ENCODE data around the gene SDK2.
"Not testable (repeated sequence)": the region's sequence is repeated elsewhere in the genome, so short reads cannot be mapped to it uniquely, and the experiment has no call there.

The SDK2 gene

DNA sequence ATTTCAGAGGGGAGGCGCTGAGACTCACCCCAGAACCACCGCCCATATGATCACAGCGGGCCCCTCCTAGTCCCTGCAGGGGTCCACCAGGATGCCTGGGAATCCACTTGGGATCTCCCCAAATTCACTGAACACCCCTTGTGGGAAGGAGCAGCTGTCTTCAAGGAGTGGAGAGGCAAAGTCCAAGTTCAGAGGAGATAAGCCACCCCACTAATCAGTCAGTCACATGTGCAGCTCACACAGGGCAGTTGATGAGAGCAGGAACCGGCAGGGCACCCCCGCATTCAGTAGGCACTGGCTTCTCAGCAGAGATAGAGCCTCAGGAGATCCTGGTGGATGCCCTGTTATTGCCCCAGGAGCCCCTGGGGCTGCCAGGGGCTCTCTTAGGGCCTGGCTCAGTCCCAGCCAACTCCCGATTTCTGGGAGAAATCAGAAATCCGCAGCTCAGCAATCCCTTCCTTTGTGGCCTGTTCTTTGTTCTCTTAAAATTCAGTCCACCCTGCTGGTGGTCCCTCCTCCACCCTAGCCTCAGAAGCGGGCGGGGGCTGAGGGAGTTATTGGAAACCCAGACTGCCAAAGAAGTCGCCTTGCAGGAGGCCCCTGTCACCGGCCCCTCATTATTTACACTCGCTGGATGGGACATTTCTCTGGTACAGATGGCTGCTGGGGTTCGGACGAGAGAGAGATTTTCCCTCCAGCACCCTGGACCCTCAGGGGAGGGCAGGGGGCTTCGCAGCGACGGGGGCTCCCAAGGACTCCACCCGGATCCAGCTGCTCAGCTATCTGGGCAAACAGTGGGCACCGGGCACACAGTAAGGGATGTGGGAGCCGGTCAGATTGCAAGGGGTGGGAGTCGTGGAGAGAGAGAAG lies 334.3 kb downstream of the SDK2 start:
- DNase-seq: no peak

DNA sequence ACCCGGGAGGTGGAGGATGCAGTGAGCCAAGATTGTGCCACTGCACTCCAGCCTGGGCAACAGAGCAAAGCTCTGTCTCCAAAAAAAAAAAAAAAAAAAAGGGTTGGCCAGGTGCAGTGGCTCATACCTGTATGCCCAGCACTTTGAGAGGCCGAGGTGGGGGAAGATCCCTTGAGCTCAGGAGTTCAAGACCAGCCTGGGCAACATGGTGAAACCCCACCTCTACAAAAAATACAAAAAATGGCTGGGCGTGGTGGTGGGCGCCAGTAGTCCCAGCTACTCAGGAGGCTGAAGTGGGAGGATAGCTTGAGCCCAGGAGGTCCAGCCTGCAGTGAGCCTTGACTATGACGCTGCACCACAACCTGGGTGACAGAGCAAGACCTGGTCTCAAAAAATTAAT lies 335.3 kb downstream of the SDK2 start:
- not testable (repeated sequence) for DNase-seq

DNA sequence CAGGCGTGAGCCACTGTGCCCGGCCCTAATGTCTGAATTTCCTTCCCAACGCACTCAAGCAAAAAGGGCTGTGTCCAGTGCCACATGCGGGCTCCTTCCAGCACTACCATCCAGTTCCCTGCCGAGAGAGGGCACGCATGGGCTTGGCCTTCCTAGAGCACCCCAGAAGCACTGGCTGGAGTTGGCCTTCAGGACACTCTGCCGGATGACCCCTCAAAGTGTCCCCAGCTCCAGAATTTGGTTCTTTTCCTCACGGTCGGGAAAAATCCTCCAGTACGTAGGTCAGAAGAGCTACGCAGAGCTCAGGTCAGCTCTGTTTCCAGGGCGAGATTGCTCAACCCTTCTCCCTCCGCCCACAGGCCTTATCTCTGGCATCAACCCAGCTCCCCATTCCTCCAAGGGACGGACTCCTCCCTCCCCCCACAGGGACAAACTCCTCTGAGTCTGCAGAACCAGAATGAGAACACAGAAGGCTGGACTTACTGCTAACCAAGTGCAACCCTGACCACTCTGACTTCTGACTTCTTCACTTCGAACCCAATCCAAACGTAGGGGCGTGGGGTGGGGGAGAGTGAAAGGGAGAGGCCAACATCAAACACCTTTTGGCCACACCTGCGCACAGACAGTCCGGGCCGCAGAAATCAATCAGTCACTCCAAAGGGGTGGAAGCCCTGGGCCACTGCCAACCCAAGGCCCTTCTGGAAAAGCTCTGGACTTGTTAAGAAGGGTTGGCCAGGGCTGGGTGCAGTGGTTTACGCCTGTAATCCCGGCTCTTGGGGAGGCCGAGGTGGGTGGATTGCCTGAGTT lies 336.0 kb downstream of the SDK2 start:
- DNase-seq: no peak

DNA sequence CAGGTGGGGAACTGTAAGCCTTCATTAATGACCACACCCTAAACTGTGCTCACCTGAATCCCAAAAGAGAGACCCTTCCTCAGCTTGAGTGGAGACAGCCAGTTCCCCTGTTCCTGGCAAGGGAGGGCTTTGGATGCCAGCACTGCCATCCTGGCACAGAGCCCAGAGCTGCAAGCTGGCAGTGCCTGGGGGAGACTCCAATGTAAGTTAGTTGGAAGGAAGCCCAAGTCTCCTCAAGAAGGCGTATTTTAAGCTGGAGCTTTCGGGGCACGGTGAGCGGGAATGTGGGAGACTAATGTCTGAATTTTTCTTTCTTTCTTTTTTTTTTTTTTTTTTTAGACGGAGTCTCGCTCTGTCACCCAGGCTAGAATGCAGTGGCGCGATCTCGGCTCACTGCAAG lies 337.1 kb downstream of the SDK2 start:
- no peak for DNase-seq

DNA sequence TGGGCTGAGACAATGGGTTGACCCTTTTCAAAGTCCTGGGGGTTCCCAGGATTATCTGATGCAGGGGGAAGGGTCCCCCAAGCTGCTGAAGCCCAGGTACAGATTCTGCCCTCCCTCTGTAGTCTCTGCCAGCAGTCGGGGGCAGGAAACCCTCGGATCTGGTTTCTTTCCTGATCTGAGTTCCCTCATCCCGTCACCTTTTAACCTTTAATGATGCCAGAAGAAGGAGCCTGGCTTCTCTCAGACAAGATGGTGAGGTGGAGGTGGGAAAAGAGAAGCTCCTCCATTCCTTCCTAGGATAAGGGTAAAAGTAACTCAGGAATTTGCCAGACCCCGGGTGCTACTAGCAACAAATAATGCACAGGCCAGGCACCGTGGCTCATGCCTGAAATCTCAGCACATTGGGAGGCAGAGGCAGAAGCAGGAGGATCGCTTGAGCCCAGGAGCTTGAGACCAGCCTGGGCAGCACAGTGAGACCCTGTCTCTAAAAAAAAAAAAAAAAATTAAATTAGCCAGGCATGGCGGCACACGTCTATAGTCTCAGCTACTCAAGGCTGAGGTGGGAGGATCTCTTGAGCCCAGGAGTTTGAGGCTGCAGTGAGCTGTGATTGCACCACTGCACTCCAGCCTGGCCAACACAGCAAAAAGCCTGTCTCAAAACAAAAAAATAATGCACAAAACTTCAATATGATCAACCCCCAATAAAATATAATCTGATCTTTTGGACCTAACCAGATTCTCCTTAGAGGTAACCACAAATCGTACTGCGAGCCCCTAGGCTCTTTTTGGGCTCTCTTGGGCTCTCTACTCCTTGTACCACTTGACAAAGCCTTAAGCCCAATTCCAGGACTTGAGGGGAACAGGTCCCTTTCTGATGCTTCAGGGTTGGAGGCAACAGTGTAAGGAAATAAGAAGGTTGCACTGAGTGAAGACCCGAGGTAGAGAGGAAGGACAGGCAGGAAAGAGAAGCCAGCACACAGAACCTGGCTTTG lies 338.1 kb downstream of the SDK2 start:
- DNase-seq: no peak

DNA sequence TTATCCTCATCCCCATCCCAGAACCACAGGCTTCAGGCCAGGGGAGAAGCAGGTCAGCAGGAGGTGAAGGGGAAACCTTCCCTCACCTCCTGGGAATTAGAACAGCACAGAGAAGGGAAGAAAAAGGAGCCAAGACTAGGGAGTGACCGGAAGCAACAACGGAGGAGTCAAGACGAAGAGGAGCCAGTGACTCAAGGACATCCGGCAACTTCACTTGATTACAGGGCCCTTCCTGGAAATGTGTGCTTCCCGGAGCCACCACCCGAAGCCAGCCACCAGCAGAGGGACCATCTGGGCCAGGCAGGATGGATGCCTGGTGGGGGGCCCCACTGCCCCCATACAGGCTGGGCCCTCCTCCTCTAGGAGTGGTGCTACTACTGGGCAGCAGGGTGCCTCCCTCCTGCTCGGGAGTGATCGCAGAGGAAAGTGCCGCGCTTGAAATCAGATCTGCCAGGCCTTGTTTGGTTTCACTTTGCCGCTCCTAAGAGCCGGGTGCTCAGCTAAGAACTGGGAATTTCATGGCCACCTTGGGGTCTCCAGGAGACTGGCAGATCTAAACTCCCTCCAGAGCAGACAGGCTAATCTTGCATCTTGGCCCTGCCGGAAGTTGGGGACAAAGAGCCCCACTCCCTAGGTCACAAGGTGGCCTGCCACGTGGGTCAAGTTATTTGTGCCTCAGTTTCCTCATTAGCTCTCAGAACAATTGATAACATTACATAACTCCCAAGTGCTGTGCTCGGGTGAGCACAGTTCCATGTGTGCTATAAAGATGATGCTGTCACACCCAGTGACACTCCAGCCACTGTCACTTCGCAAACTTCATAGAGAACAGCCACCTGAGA lies 339.1 kb downstream of the SDK2 start:
- no peak for DNase-seq

- no peak for DNase-seq
Observed at GRCh38 chr17:73304438-73304837, 339.8 kb downstream of the SDK2 start.

DNA sequence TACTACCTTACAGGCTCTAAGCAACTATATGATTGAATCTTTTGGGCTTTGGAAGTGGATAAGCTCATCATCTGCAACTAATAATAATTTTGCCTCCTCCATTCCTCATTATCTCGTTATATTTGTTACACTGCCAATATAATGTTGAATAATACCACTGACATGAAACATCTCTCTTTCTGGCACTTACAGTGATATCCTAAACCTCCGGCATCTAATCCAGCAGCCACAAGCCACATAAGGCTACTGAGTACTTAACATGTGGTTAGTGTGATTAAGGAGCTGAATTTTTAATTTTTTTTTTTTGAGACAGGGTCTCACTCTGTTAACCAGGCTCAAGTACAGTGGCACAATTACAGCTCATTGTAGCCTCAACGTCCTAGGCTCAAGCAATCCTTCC lies 342.1 kb downstream of the SDK2 start:
- no peak for DNase-seq

DNA sequence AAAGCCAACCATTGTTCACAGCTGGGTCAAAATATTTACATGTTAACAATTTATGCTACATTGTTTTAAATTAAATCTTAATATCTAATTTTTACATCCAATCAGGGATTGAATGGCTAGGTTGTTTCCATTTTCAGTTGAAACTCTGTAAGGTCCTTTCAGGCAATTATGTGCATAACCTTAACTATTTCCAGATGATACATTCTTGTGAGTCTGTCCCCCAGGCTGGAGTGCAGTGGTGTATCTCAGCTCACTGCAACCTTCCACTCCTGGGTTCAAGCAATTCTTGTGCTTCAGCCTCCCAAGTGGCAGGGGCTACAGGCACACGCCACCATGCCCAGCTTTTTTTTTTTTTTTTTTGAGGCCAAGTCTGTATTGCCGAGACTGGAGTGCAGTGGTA lies 342.9 kb downstream of the SDK2 start:
- no peak for DNase-seq

DNA sequence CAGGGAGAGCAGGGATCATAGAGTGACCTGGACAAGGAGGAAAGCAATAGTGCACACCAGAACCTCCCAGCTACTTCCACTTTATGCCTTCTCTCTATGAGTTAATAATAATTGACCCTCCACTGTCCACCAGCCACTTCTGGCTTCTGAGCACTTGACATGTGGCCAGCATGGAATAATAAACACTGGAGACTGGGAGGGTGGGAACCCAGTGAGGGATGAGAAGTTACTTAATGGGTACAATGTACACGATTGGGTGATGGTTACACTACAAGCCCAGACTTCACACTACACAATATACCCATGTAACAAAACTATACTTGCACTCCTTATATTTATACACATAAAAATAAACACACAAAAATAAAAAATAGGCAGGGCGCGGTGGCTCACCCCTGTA lies 343.9 kb downstream of the SDK2 start:
- DNase-seq: no peak

- no peak for DNase-seq
Observed at GRCh38 chr17:73297934-73298861, 346.0 kb downstream of the SDK2 start.

DNA sequence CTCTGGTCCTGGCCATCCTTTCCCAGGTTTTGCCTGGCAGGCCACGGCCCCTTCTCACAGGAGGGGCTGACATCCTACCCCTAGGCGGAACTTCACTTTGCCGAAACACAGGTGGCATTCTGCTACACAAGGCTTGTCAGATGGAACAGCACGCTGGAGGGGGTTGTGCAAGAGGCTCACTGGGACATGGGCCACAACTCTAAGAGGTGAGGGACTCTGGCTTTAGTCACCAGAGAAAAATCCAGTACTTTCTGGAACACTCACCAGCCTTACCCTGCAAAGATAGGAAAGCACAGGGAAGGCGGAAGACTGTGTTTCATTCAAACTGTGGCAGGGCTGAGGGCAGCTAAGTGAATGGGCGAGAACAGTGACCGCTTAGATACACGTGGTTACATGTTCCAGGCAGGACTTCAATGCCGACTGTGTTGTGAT lies 350.7 kb downstream of the SDK2 start:
- no peak for DNase-seq

GRCh38 chr17:73293031-73293430 lies 351.2 kb downstream of the SDK2 start:
- DNase-seq: no peak

DNA sequence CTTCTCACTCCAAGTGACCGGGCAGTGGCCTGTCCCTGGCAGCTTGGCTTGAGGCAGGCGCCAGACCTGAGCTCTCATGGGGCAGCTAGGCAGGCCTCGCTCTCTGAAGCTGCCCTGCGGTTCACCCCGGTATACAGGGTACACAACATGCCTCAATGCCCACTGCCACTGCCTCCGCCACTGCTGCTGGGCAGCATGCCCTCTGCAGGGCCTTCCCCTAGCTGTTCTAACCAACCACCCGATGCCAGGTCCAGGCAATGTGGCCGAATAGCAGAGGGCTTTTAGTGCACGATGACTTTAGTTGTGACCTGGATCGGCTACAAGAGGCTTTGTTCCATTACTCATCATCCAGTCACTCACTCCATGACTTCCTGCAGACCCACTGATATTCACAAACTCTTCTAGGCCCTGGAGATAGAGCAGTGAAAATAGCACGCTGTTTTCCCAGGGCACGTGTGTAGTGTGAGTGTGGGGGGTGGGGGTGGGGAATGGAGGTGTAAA lies 352.2 kb downstream of the SDK2 start:
- DNase-seq: no peak

GRCh38 chr17:73291260-73291801 lies 352.9 kb downstream of the SDK2 start:
- DNase-seq: peak; percentile 27

DNA sequence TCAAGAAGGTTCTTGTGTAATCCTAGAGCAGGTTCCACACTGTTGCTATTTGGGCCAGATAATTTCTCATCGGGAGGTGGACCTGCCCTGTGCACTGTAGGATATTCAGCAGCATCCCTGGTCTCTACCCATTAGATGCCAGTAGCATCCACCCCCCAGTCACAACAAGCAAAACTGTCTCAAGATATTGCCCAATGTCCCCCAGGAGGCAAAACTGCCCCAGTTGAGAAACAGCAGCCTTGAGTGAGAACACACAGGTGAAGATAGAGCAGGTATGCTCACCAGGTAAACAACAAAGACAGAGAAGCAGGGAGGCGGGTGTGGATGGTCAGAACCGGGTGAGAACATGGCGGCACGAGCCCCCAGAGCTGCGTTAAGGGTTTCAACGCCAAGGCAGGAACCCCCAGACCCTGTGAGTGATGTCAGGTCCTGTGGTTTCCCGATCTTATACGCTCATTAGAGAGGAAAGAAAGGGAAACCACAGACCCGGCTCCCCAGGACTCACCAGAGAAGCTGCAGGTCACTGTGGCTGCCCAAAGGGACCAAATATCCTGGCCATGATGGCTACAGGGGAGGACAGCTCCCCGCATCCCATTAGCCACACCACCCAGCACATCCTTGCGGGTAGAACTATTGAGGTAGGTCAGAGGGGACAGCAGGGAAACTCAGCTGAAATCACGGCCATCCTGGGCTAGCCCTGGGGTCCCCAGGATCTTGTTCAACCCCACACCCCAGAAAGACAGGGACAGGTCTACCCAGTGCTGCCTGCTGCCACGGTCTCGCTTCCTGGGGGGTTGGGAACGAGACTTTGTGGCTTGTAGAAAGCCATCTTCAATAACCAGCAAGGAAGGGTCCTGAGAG lies 353.6 kb downstream of the SDK2 start:
- DNase-seq: no peak

- no peak for DNase-seq
Observed at GRCh38 chr17:73289549-73290254, 354.5 kb downstream of the SDK2 start.

- no peak for DNase-seq
Observed at GRCh38 chr17:73288534-73289302, 355.5 kb downstream of the SDK2 start.

All from activated CD4-positive, alpha-beta T cell treated with anti-CD3 and anti-CD28 coated beads, Interleukin-10, Interleukin-2, amounts not matched to agents 100 ng/mL and 50 ng/mL, durations not matched to agents 16 hours and 8 hours (primary cell).